Activated CD8-positive, alpha-beta memory T cell treated with anti-CD3 and anti-CD28 coated beads, Interleukin-2, amount 50 U/mL, for 4 hours (primary cell): ENCODE measurements around the gene MAN1A2.

Experiments used
- DNase-seq: peaks from one replicate; pipeline ENCODE4 v3.0.0-alpha.2; 2020

The MAN1A2 gene

DNA sequence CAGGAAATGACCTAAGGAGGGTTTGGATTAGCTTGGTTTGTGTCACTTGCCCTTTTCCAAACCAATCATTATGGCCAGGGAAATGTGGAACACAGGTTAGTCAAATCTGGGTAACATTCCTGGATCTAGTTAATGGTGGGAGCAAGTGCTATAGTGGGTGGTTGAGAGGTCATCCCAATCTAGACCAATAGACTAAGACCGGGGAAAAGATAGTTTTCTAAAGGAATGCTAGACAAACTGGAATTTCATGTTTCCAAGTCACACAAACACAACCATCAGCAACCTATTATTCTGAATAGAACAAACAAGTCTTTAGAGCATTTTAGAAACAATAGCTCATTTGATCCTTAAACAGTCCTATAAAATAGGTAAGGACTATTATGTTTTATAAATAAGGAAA is 4.3 kb upstream of the MAN1A2 start:
- DNase-seq = no peak

DNA sequence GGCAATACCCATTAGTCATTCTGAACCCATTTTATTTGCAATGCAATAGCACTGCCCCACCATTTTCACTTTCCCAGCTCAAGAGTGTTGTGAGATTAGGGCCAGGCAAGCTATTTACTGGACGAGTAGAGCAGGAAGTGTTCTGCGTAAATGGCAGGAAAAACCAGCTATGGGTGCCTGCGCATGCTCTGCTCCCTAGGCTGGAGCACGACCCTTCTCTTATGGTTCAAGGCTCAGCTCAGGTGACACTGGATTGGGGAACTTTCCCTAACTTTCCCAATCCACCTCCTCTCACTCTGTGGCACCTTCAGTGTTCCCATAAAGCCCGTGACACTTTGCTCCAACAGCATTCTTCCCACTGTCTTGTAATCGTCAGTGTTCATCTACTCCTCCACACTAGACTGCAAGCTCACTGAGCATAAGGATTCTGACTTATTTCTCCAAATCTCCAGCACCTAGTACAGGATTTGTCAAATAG is 3.6 kb upstream of the MAN1A2 start:
- no peak for DNase-seq

DNA sequence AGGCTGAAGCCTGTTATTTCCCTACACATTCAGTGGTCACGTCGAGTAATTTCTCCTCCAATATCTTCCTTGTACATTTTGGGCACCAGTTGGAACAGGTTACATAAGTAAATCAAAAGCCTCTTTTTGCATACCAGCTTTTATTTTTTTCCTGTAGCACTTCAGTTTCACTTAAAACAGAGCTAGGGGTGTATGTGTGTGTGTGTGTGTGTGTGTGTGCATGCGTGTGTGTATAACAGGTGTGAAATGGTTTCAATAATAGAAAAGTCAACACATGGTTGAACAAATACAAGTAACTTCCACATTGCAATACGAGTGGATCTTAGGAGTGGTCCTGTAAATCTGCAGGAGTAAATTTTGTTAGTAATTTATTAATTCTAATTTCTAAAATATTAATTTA is 3.0 kb upstream of the MAN1A2 start:
- no peak for DNase-seq

DNA sequence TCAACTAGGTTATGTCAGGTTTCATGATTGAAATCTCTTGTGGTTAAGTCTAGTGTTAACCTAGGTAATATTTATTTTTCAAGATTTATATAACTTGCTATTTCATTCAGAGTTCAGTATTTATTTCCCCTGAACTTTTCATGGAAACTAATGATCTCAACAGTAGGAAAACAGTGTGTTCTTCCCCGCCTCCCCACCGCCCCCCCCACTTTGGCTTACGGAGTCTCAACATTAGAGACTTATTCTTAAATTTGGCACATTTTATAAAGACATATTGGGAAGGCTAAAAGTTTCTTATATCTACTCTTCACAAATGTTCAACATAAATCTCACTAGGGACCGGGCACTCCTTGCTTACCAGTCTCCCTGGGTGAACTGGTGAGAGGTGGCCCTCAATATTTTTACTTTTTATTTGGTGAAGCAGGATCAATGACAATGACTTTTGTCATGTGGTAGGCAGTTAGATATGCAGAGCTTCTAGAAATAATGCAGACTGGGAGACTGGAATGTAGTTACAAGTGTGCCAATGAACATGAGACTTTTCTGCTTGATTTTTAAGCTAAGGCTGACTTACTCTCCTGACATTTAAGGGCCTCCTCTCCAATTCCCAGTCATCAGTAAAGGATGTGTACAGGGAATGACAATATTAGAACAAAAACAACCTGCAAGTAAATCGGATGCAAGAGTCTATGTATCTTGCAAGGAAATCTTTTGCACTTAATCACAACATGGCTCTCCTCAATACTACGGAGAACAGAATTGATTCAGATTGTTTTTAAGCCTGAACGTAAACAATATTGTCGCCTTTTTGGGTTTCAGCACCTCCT is 1.7 kb upstream of the MAN1A2 start:
- no peak for DNase-seq

DNA sequence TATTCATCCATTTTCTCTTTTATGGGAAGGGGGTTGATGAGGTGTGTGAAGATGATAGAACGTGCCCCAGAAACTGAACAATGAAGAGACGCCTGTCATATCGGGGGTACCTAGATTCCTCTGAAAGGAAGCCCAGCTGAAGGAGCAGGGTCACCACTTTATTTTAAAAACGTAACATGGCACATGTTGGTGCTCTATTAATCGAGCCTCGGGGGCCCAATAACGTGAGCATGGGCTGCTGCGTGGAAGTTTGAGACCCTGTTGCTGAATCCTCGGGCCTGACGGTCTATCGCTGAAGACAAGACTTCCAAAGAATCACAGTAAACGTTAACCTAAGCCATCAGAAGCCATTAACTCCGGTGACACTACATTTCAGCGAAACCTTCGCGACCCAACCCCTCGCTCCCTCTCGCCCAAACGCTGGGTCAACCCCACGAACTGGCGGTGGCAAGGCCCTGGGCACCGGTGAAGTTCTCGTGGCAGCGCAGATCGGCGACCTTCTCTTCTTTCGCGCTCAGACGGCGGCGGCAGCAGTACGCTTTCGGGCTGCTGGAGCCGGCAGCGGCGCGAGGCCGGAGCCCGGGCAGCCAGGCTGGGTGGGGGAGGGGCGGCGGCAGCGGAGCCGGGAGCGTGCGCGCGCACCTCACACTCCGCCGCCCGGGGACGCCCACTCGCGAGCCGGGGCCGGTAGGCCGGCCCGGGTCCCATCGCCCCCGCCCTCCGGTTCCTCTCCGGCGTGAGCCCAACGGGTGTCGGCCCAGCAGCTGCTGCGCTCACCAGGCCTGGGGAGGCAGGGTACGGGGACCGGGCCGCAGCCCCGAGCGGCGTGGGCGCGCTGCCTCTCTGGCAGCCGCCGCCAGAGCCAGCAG is 838 bp upstream of the MAN1A2 start:
- peak; percentile 84 for DNase-seq

DNA sequence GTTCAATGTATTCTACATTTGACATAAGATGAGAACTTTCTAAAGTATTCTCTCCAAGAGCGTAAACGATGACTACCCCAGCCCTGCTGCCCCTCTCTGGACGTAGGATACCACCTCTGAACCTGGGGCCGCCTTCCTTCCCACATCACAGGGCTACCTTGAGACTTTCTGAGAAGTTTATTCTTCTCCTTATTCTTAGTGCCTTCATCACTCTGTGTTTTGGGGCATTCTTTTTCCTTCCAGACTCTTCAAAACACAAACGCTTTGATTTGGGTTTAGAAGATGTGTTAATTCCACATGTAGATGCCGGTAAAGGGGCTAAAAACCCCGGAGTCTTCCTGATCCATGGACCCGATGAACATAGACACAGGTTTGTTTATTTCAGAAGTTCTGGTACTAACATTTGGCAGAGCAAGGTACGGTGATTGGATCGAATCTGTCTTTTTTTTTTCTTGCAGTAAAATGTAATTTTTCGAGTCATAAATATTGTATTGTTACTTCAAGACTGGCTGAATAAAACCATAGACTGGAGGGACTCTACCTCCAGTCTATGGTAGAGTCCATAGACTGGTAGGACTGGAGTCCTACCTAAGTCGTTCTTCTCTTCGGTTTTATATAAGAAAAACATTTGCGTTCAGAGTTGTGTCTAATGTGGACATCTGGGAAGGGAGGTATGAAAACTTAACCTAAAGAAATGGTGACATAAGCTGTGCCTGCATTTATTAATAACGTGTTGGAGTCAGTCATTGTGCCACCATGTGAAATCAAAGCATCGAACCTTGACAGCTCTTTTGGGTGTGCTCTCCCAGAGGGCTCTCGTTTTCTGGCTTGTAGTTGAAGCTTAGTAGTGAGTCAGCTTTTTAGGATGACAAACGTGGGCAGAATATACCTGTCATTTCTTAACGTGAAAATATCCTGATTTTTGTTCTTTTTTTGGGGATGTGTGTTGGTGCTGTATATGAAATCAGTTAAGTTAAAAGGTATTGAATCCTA is 1.2 kb downstream of the MAN1A2 start:
- DNase-seq = no peak

DNA sequence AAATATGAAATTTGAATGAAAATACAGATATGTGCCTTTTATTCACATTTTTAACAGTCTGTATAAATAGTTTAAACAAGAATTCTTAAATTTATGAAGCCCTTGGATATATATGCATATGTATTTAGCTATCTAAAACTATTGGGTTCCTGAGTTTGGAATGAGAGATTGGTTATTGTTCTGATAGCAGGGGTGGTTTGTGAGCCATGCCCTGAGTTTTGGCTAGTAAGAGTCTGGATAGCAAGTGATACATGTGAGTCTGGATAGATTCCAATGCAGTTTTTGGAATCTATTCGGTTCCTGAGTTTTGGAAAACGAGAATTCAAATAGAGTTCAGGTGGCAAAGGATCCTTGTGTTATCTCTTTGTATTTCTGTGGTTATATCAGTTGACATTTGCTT is 2.8 kb downstream of the MAN1A2 start:
- no peak for DNase-seq

DNA sequence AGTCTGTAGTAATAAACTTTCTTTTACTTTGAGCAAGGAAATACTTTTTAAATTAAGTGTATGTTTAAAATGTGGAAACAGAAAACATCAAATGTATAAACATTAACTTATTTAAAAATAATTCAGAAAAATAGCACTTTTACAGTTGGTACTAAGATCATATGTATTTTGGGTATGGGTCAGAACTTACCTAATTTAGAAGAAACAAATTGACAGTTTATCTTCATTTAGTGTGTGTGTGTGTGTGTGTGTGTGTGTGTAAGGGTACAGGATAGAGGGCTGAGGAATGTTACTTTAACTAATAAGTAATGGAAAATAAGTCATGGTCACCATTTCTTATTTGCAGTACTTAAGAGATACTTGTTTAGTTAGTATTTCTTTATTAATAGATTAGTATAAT is 3.3 kb downstream of the MAN1A2 start:
- no peak for DNase-seq

DNA sequence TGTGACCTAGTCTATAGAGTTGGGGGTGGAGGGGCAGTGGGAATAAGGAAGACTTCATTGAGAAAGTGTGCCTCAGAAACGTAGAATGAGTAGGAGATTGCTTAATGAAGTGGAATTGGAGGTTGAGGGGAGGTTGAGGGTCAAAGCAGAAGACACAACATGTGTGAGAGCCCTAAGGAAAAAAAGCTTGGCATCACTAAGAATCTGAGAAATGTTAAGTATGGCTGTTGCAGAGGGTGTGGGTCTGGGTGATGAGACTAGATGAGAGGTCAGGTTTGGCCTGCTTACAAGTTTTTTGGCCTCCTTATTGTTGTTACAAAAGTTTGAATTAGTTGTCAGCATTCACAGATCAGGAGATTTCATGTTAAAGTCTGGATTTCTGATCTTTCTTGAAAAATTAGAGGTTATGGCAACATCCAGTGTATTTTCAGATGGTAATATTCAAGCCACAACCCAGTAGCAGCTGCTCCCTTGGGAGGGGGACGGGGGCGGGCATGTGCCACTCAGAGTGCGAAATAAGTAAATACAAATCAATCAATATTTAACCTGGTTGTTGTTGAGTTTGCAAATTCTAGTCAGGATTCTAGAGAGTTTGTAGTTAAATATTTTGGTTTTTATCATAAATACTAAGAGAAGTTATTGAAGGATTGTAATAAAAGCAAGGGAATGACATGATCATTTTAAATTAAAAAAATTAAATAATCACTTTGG is 4.3 kb downstream of the MAN1A2 start:
- DNase-seq = no peak

DNA sequence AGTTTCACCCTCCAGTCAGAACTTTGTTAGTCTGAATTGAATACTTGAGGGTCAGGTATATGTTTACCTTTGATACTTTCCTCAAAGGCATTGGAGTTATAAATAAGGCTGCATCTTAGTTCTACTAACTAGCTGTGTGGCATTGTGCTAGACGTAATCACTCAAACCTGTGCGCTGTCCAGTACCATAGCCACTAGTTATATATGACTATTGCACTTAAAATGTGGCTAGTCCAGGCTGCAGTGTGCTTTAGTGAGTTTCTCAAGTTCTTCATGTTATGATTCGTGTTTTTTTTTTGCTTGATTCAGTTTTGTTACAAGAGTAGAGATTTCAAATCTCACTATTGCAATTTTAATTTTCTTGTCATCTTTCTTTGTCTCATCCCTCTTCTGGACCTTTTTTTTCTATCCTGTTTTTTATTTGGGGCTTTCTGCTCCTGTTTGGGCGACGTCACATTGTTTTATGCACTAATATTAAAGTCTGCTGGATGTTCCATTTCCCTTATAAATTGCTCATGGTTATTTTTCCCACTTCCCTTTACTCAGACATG is 5.7 kb downstream of the MAN1A2 start:
- no peak for DNase-seq

DNA sequence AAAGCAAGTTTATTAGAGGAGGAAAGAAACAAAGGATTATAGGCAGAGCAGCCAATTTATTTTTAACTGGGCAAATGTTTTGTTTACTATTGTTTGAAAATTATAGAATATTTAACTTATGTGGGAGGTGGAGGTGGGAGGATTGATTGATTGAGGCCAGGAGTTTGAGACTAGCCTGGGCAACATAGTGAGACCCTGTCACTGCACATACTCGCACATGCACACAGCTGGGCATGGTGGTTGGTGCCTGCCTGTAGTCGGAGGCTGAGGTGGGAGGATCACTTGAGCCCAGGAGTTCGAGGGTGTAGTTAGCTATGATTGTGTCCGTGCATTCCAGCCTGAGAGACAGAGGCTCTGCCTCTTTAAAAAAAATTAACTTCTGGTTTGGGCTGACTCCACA is 6.7 kb downstream of the MAN1A2 start:
- no peak for DNase-seq

DNA sequence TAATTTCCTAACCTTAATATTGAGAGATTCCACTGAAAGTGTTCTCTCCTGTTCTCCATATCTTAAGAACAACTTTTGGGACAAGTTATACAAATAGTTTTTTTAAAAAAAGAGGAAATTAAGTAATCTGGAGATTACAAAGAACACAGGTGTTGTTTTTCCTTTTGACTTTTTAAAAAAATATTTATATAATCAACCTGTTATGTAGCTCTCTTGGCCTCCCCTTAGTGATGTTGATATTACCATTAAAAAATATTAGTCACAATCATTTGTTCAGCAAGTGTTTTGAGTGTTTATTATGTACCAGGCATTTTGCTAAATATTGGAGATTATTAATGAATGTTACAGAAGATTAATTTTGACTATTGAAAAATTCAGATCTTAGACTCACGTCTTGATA is 8.1 kb downstream of the MAN1A2 start:
- no peak for DNase-seq

DNA sequence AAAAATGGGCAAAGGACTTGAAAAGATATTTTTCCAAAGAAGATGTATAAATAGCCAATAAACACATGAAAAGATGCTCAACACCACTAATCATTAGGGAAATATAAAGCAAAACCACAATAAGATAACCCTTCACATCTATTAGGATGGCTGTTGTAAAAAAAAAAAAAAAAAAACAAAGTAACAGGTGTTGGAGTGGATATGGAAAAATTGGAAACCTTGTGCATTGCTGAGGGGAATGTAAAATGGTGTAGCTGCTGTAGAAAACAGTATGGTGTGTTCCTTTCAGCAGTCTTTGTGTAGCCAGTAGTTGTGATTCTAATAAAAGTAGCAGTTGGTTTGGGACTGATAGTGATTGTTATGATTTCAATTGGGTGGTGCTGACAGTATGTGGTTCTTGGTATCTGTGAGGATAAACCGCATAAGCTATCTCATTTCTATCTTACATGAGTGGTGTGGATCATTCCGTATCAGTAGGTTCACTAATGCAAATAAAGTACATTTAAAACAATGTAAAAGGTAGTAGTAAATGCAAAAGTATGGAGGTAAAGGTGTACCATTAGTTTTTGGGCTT is 19.9 kb downstream of the MAN1A2 start:
- DNase-seq = no peak

DNA sequence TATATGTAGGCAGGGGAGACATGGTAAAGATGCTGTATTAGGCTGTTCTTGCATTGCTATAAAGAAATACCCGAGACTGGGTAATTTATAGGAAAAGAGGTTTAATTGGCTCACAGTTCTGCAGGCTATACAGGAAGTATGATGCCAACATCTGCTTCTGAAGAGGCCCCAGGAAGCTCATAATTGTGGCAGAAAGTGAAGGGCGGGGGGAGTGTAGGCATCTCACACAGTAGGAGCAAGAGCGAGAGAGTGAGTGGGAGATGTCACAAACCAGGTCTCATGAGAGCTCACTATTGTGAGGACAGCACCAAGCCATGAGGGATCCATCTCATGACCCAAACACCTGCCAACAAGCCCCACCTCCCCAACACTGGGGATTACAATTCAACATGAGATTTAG is 21.1 kb downstream of the MAN1A2 start:
- DNase-seq = no peak

DNA sequence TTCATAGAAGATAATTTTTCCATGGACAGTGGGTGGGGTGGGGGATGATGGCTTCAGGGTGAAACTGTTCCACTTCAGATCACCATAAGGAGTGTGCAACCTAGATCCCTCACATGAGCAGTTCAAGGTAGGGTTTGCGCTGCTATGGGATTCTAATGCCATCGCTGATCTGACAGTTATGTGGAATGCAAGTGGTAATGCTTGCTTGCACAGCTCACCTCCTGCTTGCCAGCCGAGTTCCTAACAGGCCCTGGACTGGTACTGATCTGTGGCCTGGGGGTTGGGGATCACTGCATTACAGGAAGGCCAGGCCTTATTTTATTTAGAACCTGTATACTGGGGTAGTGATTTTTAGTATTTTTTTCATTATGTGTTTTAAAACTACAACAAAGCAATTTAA is 22.0 kb downstream of the MAN1A2 start:
- no peak for DNase-seq

DNA sequence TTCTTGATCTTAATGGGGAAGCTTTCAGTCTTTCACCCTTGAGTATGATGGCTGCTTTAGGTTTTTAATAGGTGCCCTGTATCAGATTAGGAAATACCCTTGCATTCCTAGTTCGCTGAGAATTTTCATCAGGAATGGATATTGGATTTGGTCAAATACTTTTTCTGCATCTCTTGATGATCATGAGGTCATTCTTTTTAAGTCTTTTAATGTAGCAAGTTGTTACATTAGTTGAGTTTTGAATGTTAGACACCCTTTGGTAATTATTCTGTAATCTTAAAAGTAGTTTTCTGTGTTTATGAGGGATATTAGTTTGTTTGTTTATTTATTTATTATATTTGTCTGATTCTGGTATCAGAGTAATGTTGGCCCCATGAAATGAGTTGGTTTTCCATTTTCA is 22.5 kb downstream of the MAN1A2 start:
- no peak for DNase-seq

DNA sequence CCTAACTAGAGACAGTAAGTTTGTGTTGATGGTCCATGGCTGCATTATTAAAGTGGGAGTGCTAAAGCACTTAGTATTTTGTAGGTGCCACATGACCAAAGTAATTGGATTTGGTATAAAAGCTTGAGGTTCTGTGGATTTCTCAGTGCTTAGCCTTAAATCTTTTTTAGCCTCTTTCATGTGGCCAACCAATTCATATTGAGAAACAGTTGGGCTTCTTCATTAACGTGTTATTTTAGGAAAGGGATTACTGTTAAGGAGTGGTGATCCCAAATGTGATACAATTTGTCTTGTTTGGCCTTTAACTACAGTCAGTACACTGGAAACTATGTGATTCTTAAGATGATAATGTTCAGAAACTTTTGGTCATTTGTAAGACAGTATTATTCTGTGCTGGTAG is 25.5 kb downstream of the MAN1A2 start:
- no peak for DNase-seq

DNA sequence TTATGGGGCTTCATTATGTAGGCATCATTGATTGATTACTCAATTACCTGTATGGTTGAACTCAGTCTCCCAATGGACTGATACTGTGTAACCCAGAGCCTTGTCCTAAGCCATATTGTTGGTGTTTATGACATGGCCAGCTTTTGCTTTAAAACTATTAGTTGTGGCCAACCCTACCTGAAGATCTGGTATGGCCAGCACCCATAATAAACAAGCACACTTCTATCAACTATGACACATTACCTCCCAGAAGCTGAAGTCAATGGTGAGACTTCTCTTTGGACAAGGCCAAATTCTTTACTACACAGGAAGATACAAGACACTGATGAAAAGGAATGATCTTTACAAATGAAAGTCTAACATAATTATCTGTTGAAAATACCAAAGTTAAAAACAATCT is 28.8 kb downstream of the MAN1A2 start:
- DNase-seq = no peak

DNA sequence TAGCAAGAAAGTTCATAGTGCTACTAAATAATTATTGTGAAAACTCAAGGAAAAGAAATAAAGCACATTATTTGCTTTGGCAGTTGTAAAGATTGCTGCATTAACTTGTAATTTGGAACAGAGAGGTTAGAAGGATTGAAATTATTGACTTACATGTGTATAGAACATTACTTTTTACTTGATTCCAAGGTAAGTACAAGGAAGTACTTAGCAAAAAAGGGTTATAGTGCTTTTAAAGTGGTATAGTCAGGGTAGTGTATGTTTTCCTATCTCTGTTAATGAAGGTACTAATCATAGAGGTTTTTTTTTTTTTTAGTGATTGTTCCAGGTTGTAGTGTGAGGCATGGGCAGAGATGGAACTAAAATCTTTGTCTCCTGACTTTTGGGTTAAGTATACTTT is 29.4 kb downstream of the MAN1A2 start:
- no peak for DNase-seq

DNA sequence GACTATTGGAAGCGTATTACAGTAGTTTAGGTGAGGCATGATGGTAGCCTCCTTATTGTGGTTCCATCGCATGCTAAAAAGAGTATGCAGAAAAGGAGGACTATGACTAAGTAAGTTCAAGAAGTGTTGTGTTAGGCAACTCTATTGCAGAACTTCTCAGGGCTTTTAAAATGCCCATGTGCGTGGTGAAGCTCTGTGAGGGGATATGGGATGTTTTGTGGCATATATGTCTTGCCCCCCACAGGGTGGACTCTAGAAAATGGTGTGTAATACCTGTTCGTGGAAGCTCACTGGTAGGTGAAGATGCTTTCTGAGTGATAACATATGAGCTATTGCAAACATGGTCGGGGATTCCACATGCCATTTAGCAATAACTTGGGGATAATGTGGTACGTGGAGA is 31.7 kb downstream of the MAN1A2 start:
- no peak for DNase-seq

DNA sequence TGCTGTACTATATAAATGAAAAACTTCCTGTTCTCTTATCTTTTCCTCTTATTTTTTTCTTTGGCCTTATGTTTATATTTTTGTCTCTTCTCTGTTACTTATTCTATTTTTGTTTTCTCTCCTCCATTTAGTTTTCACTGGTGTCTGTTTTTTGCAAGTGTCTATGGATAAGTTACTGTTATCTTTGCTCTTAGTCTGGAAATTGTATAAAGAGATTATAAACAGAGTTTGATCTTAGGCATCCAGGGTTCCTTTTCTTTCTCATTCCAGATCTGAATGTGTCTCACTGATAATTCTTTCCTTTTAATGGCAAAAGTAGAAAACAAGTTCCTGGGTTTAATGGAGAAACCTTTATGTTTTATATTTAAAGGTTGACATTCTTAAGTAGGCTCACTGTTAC is 34.5 kb downstream of the MAN1A2 start:
- DNase-seq = no peak

DNA sequence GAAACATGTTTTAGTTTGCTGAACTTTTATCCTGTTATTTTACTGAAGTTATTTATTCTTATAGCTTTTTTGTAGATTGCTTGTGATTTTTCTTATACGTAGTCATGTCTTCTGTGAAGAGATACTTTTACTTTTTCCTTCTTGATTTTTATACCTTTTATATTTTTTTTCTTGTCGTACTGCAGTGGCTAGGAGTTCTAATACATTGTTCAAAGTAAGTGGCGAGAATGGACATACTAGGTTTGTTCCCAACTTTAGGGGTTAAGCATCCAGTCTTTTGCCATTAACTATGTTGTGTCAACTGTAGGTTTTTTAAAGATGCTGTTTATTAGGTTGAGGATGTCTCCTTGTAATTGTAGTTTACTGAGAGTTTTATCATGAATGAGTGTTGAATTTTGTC is 36.3 kb downstream of the MAN1A2 start:
- no peak for DNase-seq
